ENCODE measurements around the gene RAC2. TPM values are rescaled to one million over a fixed set of nuclear protein-coding genes. Genes with fewer than 3 reads are reported as not detected.

The RAC2 gene
- total and polyA plus RNA-seq, 2 of the 8 experiments (the other 6 are each of a cell fraction or from before 2014, with no cell fraction given) = 2.3 to 4.3 TPM

- TF ChIP-seq CBX5 (IDR thresholded peaks at IDR 0.05; ENCODE audit: low read depth, low read length) (no peak), PHF8 (conservative IDR thresholded peaks at IDR 0.05; ENCODE audit: low read depth, low read length) (no peak), GABPA (IDR thresholded peaks at IDR 0.05; ENCODE audit: borderline replicate concordance, insufficient read depth, low read length) (no peak), SUZ12 (IDR thresholded peaks at IDR 0.05; ENCODE audit: low read length) (no peak), SIX5 (IDR thresholded peaks at IDR 0.05; ENCODE audit: low read depth, low read length) (no peak)
Observed at GRCh38 chr22:37254209-37254866, 10.3 kb upstream of the RAC2 start (continued).
